Stimulated activated CD4-positive, alpha-beta T cell treated with anti-CD3 and anti-CD28 coated beads, TNF-alpha, amount 100 ng/mL, for 24 hours (primary cell): ENCODE results near the gene FDXACB1.
"Not testable (repeated sequence)": the region's sequence is repeated elsewhere in the genome, so short reads cannot be mapped to it uniquely, and the experiment has no call there.

Experiments
- DNase-seq, 3 experiments: peaks; one replicate each; pipeline ENCODE4 v3.0.0-alpha.2; 2020; ENCODE audit warnings: low read depth in 3 of 3

FDXACB1 gene

GRCh38 chr11:111910676-111911562 lies 32.0 kb upstream of the FDXACB1 start:
- no peak for DNase-seq

GRCh38 chr11:111909378-111909777 lies 30.4 kb upstream of the FDXACB1 start:
- no peak for DNase-seq

- no peak for DNase-seq
Observed at GRCh38 chr11:111908639-111909305, 29.8 kb upstream of the FDXACB1 start.

- no peak for DNase-seq
Observed at GRCh38 chr11:111906680-111907079, 27.7 kb upstream of the FDXACB1 start.

- no peak for DNase-seq
Observed at GRCh38 chr11:111905411-111905810, 26.4 kb upstream of the FDXACB1 start.

- DNase-seq: no peak
Observed at GRCh38 chr11:111886844-111887243, 7.9 kb upstream of the FDXACB1 start.

GRCh38 chr11:111886032-111886431 lies 7.1 kb upstream of the FDXACB1 start:
- no peak for DNase-seq

- DNase-seq: not testable (repeated sequence)
Observed at GRCh38 chr11:111885053-111885452, 6.1 kb upstream of the FDXACB1 start.

- DNase-seq: no peak
Observed at GRCh38 chr11:111882202-111882601, 3.2 kb upstream of the FDXACB1 start.

- no peak for DNase-seq
Observed at GRCh38 chr11:111879637-111879960, 634 bp upstream of the FDXACB1 start.

GRCh38 chr11:111878385-111878848 lies 548 bp downstream of the FDXACB1 start:
- no peak for DNase-seq

GRCh38 chr11:111871693-111872161 lies 7.2 kb downstream of the FDXACB1 start:
- DNase-seq: no peak

GRCh38 chr11:111870886-111871692 lies 7.9 kb downstream of the FDXACB1 start, which contains the start of gene ALG9:
TSS of gene ALG9 (minus strand) at chr11:111871581. CDS start at chr11:111871482, 99 bp downstream.
- peak; percentile 74 to 89 (median 84) for DNase-seq

GRCh38 chr11:111870522-111870885 lies 8.5 kb downstream of the FDXACB1 start:
- DNase-seq: no peak

GRCh38 chr11:111870113-111870512 lies 8.9 kb downstream of the FDXACB1 start:
- no peak for DNase-seq

GRCh38 chr11:111860257-111860656 lies 18.7 kb downstream of the FDXACB1 start:
- no peak for DNase-seq

- no peak for DNase-seq
Observed at GRCh38 chr11:111855506-111855905, 23.5 kb downstream of the FDXACB1 start.

- no peak for DNase-seq
Observed at GRCh38 chr11:111852103-111852502, 26.9 kb downstream of the FDXACB1 start.

GRCh38 chr11:111851636-111852035 lies 27.3 kb downstream of the FDXACB1 start:
- DNase-seq: no peak

- no peak for DNase-seq
Observed at GRCh38 chr11:111851067-111851466, 27.9 kb downstream of the FDXACB1 start.

GRCh38 chr11:111849631-111850030 lies 29.3 kb downstream of the FDXACB1 start:
- DNase-seq: no peak

GRCh38 chr11:111846636-111847035 lies 32.3 kb downstream of the FDXACB1 start:
- DNase-seq: no peak
